Stimulated activated CD8-positive, alpha-beta memory T cell treated with anti-CD3 and anti-CD28 coated beads, Interleukin-4, amount 100 ng/mL, for 24 hours (primary cell): ENCODE data around the gene KCNQ2.

Source experiments
- DNase-seq: peaks from one replicate; pipeline ENCODE4 v3.0.0-alpha.2; 2020; ENCODE audit warnings: low read depth

KCNQ2 gene

DNA sequence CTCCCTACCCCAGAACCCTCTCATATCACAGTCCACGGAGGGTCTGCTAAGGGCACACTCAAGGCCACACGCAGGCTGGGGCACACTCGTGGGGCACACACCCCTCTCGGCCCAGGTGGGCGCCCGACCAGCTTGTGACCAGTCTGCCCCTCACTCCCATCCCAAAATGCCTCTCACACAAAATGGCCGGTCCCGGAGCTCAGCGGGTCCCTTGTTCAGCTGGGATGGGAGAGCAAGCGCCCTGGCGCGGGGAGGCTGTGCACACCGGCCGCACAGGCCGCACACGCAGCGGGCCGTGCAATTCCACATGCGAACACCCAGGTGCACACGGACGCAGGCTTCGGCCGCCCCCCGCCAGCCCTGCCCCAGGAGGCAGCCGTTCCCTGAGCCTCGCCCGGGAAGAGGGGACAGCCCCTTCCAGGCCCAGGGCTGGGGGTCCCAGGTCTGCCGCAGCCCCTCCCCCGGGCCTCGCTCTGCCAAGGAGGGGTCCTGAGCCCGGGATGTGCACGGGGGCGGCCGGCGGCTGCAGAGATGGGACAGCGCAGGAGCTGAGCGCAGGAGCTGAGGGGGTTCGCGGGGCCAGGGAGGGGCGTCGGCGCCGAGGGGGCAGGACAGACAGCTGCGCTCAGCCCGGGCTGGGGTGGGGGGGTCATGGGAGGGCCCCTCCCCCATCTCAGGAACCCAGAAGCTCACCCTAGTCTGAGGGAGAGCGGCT, 1.3 kb downstream of the KCNQ2 start:
- DNase-seq, result no peak

DNA sequence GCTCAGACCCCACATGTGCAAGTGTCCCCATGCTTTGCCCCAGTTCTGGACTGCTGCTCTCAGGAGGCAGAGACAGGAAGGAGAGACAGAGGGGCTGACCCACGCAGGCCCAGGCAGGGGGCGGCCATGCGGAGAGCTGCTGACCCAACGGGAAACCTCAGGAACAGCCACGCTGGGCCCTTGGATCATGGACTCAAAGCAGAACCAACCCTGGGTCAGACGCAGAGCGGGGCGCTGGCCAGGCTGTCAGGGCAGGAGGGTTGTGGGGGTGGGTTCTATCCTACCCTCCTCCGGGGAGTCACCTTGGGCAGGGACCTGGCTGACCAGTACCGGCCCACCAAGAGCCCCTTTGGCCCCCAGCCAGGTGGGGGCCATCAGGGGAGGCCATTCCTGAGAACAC, 2.0 kb downstream of the KCNQ2 start:
- DNase-seq, result no peak

DNA sequence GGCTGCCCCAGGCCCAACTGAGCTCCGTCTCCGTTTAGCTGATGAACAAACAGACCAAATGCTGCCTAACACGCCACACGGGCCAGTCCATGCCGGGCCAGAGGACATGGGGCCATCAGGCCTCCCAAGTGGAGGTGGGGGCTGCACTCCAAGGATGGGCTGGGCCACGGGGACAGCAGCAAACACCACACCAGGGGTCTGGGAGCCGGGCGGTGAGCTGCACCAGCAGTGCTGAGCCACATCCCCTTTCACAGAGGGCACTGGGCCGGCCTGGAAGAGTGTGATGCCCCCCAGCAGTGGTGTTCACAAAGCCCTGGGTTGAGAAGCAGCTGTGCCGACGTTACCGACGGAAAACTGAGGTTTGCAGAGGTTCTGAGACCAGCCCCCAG, 2.7 kb downstream of the KCNQ2 start:
- no peak for DNase-seq

DNA sequence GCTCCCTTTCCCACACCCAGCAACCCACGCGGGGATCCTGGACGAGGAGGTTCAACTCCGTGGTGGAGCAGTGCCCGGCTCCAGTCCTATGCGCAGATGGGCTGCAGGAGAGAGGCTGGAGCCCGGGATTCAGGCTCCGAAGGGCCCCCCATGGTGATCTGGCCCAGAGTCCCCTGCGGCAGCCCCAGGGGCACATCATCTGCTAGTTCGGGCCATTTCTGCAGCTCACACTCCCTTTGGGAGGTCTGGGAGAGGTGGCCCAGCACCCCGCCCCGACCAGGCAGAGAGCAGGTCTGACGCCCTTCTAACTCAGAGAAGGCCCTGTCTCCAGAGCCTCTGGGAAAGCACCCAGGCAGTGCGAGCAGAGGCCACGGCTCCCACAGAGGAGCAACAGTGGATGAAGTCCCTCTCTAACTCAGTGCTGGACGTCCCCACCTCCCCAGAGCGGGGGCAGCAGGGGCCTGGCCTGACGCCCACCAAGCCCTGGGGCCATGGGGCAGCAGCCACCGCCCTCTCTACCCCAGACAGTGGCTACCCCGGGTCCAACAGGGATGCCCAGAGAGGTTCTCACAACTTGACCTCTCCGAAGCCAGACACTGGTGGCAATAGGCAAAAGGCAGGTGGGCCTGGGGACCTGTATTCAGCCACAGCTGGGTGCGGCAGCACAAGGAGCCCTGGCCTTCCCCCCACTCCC, 3.3 kb downstream of the KCNQ2 start:
- DNase-seq, result no peak

DNA sequence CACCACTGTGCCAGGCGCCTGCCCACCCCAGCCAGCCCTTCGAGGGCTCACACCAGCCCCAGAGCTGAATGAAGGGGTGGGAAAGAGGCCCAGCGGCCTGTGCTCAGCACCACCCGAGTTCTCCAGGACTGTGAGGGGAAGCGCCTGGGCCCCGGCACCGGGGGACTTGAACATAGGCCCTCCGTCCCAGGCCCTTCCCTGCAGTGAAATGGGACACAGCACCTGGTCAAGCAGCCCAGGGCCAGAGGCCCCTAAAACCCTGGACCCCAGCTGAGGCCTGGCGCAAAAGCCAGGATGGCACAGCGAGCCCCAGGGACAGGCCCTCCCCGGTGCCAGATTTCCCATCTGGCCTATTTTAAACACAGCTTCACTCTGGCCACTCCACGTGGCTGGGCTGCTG, 4.0 kb downstream of the KCNQ2 start:
- DNase-seq, result no peak

DNA sequence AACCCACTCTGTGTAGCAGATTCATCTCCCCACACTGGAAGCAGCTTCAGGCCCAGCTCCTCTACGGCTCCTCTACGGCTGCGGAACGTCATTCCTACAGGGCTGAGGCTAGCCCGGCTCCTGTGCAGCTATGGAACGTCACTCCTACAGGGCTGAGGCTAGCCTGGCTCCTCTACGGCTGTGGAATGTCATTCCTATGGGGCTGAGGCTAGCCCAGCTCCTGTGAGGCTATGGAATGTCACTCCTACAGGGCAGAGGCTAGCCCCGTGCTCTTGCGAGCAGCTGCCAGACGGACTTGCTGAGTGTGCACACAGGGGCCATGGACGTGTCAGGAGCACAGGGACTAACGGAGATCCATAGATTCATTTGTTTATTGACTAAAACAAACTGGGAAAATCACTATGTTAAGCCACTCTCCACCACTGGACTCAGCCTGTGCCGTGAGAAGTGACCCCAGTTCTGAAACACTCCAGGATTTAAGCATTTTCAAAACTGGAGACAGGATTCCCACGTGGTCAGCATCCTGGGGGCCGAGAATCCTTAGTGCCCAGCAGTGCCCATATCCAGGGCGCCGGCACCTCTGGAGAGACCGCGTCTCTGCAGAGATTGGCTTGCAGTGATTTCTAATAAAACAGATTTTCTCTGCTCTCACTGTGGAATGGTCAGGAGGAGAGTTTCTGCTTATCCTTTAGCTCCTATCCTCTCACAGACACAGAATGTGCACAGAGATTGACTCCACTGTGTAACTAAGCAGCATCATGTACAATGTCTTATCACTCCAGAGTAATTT, 5.0 kb downstream of the KCNQ2 start:
- no peak for DNase-seq

DNA sequence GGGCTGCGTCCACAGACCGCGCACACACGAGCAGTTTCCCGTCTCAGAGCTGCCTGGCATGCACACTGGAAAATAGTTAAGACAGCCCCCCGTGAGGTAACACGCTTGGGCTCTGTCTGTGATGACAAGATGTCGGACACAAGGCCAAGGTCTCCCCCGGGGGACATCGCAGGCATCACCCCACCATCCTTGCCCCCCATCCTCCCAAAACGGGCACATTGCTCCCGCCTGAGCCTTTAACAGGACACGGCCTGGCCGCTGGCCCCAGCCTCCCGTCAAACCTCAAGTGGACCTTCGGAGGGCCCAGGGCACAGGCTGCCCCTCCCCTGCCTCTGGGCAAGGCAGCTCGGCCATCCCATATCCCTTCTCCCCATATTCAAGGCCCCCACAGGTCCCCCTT, 5.6 kb downstream of the KCNQ2 start:
- DNase-seq, result no peak

DNA sequence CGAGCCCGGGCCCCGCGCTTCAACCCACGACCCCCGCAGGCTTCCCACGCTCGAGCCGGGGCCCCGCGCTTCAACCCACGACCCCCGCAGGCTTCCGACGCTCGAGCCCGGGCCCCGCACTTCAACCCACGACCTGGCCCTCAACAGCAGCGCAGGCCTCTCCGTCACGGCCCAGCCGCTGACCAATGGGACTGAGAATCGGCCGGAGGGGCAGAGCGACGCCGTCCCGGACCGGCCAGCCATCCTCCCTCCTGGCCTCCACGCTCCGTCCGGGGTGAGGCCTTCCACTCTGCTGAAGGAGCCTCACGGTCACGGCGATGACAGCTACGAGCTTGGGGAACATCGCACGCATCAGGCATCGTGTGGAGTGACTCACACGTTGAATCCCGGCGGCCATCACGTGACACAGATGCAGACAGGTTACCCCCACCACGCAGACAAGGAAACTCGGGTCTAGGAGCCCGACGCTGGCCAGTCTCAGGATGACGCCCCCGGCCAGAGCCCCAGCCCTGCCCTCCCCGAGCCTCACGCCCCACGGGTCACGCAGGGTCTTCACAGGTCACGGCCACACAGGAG, 6.1 kb downstream of the KCNQ2 start:
- no peak for DNase-seq

DNA sequence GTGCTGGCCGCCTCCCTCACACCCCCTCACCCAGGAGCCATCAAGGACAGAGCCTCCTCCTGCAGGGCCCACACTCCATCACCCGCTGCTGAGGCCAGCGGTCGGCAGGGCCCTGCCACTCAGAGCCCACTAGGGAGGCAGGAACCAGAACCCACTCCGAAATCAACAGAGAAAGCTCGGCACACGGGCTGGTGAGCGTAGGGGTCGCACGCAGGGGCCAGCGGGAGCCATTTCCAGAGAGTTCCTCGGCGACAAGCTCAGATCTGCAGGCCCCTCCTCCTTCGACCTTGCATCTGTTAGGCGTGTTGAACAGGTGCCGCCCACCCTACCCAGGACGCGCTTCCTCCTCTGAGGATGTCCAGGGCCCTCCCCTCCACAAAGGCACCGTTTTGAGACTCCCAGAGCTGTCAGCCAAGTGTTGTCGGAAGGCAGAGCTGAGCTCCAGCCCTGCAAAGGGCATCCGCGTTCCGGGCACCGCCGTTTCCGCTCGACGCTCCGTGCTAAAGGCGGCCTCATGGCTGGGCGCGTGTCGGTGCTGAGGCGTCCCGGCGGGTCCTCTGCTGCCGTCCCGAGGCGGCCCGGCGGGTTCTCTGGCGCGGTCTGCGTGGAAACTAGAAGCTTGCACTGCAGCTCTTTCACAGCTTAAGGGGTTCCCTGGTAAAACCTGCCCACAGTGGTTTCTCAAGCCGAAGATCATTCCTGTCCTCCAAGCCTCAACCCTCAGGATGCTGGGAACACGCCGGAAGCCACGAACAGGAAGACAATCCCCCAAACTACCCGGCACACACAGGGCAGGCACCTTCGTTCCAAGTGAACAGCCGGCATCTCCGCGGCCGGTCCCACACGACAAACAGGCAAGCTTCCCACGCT, 6.8 kb downstream of the KCNQ2 start:
- DNase-seq, result no peak

DNA sequence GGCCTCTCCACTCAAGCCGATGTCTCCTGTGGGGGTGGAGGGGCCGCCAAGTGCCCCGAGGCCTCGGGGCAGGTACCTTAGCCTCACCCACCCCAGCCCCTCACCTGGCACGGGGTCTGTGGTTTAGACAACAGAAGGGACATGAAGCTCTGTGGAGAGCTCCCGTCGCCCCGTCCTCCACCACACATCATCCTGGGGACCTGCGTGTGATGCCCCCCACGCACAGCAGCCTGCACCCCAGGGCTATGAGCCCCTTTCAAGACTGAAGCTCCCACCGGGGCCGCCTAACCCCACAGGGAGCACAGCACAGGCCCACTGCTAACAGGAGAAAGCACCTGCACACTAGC, 8.2 kb downstream of the KCNQ2 start:
- DNase-seq, result no peak

DNA sequence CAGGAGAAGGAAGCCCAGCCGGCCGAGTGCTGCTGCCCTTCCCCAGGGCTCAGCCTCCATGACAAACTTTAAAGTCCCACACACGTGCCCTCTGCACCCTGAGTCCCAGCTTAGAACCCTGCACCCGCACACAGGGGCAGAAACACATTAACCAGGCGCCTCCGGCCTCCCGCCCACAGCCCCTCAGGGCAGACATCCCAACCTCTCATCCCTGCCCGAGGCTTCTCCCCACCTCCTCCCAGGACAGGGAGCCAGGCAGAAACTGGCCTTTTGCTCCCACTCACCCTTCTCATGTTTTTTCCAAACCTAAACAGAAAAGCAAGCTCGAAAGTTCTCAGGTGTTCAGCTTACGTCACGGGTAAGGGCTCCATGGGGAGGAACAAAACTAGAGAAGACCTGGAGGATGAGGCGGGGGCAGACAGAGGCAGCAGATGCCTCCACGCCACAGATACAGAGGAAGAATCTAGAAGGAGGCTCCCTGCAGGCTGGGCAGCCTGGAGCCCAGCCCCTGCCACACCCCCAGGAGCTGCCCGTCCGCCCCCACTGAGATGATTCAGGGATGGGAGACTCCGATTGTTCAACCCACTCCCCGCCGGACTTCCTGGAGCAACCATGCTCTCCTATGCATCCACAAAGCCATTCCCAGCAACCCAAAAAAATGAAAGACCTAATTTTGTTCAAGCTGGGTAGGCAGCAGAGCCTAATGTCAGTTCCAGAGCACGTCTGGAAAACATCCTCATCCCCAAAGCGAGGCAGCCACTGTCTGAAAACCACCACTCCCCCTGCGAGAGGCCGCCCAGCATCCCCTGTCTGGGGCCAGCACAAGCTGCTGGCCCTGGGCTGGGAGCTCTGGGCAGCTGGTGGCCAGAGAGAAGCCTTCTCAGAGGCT, 8.8 kb downstream of the KCNQ2 start:
- DNase-seq, result no peak

DNA sequence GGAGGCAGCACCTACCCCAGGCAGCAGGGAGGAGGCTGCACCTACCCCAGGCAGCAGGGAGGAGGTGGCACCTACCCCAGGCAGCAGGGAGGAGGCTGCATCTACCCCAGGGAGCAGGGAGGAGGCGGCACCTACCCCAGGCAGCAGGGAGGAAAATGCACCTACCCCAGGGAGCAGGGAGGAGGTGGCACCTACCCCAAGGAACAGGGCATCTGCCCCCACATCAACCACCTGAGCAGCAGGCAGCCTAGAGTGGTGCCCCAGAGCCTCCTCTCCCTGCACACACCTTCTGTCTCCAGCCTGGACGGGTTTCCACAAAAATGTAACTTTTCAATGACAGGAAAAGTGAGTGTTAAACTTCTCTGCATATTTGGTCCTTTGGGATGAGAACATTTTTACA, 10.2 kb downstream of the KCNQ2 start:
- no peak for DNase-seq

DNA sequence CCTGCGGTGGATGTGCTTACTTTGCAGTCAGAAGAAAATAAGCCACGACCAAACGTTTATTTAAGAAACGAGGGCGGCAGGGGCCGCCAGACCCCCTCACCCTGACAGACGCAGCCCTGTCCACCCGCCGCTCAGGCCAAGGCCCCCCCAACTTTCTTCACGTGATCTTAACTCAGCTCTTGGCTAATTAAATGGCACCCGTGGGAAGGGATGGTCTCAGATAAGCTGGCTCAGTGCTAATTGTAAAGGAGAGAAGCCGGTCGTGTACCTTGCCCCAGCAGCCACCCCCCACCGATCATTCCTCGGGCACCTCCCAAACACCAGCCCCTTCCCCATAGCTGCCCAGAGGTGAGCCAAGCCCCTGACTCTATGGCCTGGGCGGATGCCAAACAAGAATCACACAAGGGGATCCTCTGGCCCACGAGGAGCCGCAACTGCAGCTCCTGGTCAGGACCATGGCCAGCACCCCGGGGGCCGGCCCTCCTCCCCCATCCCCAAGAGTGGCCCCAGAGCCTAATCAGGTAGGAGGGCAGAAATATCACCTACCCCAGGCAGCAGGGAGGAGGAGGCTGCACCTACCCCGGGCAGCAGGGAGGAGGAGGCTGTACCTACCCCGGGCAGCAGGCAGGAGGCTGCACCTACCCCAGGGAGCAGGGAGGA, 11.2 kb downstream of the KCNQ2 start:
- no peak for DNase-seq

DNA sequence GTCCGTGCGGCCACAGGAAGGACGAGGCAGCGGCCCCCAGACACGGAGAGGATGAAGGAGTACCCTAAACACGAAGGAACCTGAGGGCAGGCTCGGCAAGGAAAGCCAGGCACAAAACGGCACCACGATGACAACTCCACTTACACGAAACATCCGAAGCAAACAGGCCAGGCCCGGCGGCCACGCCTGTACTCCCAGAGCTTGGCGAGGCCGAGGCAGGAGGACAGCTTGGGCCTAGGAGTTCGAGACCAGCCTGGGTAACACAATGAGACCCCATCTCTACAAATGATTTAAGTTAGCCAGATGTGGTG, 13.4 kb downstream of the KCNQ2 start:
- no peak for DNase-seq

DNA sequence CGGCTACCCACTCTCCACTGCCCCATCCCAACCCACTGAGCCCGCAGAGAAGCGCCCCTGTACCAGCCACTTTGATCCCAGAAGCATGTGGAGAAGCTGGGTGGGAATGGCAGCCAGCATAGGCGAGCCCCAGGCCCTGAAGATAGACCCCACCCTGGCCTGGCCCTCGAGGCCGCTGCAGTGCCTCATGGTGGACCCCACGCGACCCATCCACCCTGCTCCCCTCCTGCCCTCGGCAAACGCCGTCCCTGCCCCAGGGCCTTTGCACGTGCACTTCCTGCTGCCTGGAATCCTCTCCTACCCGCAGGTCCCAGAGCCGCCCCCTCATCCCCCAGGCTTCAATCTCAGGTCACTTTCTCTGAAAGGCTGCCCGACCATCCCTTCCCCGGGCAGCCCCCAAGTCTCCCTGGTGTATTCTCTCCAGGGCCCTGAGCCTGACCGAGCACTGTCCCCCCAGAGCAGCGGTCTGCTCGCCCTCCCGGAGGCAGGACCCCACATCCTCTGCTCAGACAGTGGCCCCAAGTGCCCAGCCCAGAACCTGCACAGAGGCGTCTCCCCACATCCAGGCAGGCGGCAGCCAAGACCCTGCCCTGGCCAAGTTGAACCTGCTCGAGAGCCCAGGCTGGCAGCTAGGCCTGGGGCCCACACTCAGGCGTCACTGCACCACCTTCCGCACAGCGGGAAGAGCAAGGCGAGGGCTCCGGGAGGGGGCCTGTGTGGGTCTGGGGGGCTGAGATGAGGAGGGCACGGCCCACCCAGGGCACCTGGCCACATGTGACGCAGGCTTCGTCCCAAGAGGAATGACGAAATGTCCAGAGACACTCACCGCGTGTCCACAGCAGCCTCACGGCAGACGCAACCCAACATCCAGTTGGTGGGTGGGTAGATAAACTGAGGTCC, 14.0 kb downstream of the KCNQ2 start:
- no peak for DNase-seq

DNA sequence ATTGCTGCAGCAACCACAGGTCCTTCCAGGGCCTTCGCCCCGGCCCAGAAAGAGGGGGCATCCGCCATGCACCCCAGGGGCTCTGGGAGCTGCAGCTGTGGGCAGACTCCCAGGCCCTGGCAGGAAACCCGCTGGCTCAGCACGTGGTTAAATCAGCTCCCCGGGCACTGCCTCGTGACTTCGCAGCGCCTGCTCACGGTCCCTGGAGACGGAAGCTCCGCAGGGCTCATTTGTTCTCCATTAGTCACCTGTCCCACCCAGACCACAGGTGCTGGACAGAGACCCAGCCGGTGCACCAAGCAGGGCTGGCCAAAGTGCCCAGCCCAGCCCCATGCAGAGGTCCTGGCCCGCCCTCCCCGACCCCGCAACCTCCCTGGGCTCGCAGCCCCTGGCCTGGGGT, 14.7 kb downstream of the KCNQ2 start:
- DNase-seq, result no peak

DNA sequence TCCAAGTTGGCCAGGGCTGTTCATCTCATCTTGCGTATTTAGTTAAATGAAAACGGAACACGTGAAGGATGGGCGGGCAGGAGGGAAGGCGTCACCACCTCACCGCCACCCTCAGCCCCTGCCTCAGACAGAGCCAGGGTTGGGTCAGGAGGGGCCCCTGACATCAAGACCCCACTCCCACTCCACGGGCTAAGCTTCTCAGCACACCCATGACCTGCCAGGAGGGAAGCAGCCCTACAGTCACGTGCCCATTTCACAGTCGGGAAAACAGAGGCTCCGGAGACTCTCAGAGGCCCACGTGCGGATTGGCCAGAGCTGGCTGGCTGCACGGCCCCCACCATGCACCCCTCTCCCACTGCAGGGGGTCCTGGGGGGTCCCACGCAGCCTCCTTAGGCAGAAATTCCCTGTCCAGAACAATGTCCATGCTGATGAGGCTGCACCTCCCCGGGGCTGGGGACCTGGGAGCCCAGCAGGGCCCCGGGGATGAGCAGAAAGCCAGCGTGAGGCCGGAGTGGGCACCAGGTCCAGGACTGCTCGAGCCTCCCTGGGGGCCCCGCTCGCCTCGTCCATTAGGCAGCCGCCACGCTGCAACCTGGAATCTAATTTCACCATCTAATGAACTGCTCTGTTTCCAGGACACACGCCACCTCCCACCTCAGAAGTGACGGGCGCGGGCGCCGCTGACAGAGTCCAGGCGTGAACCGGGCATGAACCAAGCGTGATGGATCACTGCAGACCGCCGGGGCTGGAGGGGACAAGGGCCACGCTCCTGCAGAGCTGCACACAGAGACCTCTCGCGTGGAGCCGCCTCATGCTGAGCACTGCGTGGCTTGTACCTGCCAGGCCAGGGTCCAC, 15.8 kb downstream of the KCNQ2 start:
- no peak for DNase-seq

DNA sequence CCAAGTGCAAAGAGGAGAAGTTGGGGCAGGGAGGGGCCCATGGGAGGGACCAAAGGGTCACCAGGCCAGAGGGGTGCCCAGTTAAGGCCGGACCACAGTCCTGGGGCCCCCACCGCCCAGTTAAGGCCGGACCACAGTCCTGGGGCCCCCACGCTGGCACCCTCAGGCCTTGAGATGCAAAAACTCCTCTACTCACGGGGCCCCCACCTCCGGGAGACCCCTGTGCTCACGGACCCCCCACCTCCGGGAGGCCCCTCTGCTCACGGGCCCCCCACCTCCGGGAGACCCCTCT, 16.9 kb downstream of the KCNQ2 start:
- no peak for DNase-seq
